Measurements from ENCODE around the gene SLC38A4.

Gene SLC38A4

DNA sequence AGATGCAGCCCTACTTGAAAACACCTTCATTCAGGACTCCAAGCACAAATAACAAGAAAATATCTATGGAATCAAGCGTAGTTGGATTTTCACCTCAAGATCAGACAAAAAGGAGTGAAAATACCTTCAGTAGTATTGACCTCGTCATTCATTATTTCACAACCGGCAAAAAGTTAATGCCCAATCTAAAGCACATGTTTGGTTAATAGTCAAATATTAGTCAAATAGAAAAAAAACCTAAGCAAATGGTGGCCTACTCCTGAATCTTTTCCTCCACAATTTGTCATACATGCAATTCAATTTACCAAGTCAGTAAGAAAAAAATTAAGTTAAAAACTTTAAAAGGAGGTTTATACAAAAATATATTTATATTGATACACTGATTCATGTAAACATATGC lies 50.0 kb downstream of the SLC38A4 start:
- TF ChIP-seq, protein P1, sequence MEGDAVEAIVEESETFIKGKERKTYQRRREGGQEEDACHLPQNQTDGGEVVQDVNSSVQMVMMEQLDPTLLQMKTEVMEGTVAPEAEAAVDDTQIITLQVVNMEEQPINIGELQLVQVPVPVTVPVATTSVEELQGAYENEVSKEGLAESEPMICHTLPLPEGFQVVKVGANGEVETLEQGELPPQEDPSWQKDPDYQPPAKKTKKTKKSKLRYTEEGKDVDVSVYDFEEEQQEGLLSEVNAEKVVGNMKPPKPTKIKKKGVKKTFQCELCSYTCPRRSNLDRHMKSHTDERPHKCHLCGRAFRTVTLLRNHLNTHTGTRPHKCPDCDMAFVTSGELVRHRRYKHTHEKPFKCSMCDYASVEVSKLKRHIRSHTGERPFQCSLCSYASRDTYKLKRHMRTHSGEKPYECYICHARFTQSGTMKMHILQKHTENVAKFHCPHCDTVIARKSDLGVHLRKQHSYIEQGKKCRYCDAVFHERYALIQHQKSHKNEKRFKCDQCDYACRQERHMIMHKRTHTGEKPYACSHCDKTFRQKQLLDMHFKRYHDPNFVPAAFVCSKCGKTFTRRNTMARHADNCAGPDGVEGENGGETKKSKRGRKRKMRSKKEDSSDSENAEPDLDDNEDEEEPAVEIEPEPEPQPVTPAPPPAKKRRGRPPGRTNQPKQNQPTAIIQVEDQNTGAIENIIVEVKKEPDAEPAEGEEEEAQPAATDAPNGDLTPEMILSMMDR (conservative IDR thresholded peaks at IDR 0.05): no peak
- no peak for TF ChIP-seq ZFX (IDR thresholded peaks at IDR 0.05)
- no peak overlapping the region for H3K27ac ChIP-seq

DNA sequence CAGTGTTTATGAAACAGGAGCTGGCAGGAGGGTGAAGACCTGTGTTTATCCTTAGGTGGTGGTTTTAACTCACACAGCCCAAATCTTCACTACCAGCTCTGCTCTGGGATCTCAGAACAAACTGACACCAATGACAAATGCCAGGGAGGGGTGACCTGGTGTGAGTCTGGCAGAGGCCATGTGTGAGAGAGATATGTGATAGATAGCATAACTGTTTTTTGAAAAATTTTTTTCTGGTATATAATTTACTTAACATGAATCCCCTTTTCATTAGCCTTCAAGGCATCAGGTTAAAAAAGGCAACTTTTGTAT lies 51.5 kb downstream of the SLC38A4 start:
- TF ChIP-seq, protein P1 (conservative IDR thresholded peaks at IDR 0.05): no peak
- no peak for TF ChIP-seq ZFX (IDR thresholded peaks at IDR 0.05)
- H3K27ac ChIP-seq: no peak overlapping the region

- TF ChIP-seq ZFX (IDR thresholded peaks at IDR 0.05): no peak
- TF ChIP-seq, protein P1 (conservative IDR thresholded peaks at IDR 0.05): no peak
- H3K27ac ChIP-seq: no peak overlapping the region
These were observed 52.0 kb downstream of the SLC38A4 start for GRCh38 chr12:46773586-46774321.

- TF ChIP-seq ZFX (IDR thresholded peaks at IDR 0.05): no peak
- TF ChIP-seq, protein P1 (conservative IDR thresholded peaks at IDR 0.05): no peak
- H3K27ac ChIP-seq: no peak overlapping the region
These were observed 54.4 kb downstream of the SLC38A4 start for GRCh38 chr12:46771268-46771827.

DNA sequence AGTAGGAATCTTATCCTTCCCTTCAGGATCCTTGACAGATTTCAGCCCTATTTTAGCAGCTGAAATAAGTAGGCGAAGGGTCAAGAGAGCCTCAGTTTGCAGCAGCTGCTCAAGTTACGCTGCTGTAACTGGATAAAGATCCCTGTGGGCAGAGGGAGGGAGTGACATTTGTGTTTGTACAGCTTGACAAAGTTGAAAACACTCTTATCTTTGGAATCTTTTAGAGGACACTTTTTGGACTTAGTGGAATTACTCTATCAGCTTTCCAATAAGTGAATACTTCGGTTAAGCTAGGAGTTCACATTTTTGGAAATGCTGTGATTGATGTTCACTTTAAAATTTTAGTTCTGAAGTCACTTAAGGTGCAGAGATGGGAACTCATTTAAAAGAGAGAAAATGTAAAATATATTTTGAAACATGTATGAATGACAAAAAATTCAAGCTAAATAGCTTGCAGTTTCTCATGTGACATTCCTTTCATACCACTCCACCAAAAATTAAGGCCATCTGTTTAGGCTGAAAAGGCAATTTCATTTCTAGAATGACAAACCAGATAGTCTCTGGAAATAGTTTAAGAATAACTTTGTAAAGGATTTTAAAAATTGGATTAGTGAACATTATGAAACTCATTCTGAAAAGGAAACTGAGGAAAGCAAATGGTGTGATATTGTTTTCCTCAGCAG lies 55.2 kb downstream of the SLC38A4 start:
- TF ChIP-seq, protein P1 (conservative IDR thresholded peaks at IDR 0.05): no peak
- no peak for TF ChIP-seq ZFX (IDR thresholded peaks at IDR 0.05)
- no peak overlapping the region for H3K27ac ChIP-seq

- no peak overlapping the region for H3K27ac ChIP-seq
- TF ChIP-seq, protein P1 (conservative IDR thresholded peaks at IDR 0.05): no peak
- TF ChIP-seq ZFX (IDR thresholded peaks at IDR 0.05): no peak
These were observed 61.8 kb downstream of the SLC38A4 start for GRCh38 chr12:46764005-46764404.

DNA sequence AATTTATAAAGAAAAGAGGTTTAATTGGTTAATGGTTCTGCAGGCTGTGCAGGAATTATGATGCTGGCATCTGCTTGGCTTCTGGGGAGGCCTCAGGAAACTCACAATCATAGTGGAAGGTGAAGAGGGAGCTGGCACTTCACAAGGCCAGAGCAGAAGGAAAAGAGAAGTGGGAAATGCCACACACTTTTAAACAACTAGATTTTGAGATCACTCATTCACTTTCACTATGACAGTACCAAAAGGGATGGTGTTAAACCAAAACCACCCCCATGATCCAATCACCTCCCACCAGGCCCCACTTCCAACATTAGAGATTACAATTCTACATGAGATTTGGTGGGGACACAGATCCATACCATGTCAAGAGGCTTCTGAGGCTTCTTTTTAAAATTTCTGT lies 62.6 kb downstream of the SLC38A4 start:
- TF ChIP-seq, protein P1 (conservative IDR thresholded peaks at IDR 0.05): no peak
- no peak for TF ChIP-seq ZFX (IDR thresholded peaks at IDR 0.05)
- H3K27ac ChIP-seq: no peak overlapping the region
